ENCODE measurements around the gene CTNNA3.

DNA sequence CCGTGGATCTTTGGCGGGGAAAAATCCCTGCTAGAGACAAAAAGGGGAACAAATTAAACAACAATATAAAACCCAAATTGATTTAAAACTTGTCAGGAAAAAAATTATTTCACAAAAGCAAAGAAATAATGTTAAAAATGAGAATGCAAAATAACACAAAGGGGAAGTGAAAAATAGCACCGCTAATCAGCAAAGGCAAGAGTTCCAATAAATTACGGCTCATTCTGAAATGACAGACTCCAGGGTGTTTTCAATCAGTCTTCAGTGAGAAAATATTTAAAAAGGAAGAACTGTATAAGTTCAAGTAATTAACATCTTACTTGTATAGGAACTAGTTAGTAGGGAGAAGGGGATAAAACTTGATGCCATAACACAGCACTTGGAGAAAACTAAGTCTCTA lies 433.3 kb downstream of the CTNNA3 start:
- TF ChIP-seq CTCF (tag by site-specific recombination; IDR thresholded peaks at IDR 0.05), result no peak
- TF ChIP-seq KLF7 (tag by site-specific recombination; IDR thresholded peaks at IDR 0.05; ENCODE audit: borderline replicate concordance), result no peak
- TF ChIP-seq BCL11B (tag by site-specific recombination; IDR thresholded peaks at IDR 0.05; ENCODE audit: low read depth), result no peak
- TF ChIP-seq ZNF549 (tag by site-specific recombination; IDR thresholded peaks at IDR 0.05), result no peak
- no peak for TF ChIP-seq YY1 (tag by site-specific recombination; IDR thresholded peaks at IDR 0.05)
- TF ChIP-seq ZNF670 (tag by site-specific recombination; IDR thresholded peaks at IDR 0.05; ENCODE audit: low read depth), result no peak
- no peak for TF ChIP-seq ZFP41 (tag by site-specific recombination; IDR thresholded peaks at IDR 0.05; ENCODE audit: borderline replicate concordance)
